GM12878 (cell line): Measurements from ENCODE around the gene ELMOD2. TPM values are rescaled to one million over a fixed set of nuclear protein-coding genes. Genes with fewer than 3 reads are reported as not detected.
A peak's percentile ranks its signal among the peaks of the same experiment; 100 is the strongest.

ENCODE experiments used
- BCL3 ChIP-seq: IDR thresholded peaks from 2 replicates; pipeline ENCODE4 v1.6.1; 2011; ENCODE audit warnings: borderline replicate concordance, low read depth, mild to moderate bottlenecking, moderate library complexity, low read length; ENCODE audit not compliant: insufficient read depth, poor library complexity, severe bottlenecking
- BHLHE40 ChIP-seq, 2 experiments: fragments of 450-650 bp in 1 of 2; IDR thresholded peaks; 2 replicates each; pipeline ENCODE4 v1.6.1; 2011 to 2017; ENCODE audit warnings: low read depth in 2 of 2, borderline replicate concordance in 1 of 2, improper control_type of control experiment in 1 of 2, low read length in 1 of 2, mild to moderate bottlenecking in 1 of 2
- BRCA1 ChIP-seq: IDR thresholded peaks from 2 replicates; pipeline ENCODE4 v1.6.1; 2011; ENCODE audit warnings: low read depth, low read length, improper control_type of control experiment
- CREB1 ChIP-seq: IDR thresholded peaks from 2 replicates; pipeline ENCODE4 v1.6.1; 2012; ENCODE audit warnings: low read depth, mild to moderate bottlenecking, inconsistent platforms
- E2F4 ChIP-seq: IDR thresholded peaks from 2 replicates; pipeline ENCODE4 v1.6.1; 2012; ENCODE audit warnings: low read depth, low read length, improper control_type of control experiment
- EED ChIP-seq: sonication (generic); IDR thresholded peaks from 2 replicates; pipeline ENCODE4 v1.6.1; 2016; ENCODE audit warnings: antibody characterized with exemption, low read depth
- EP300 ChIP-seq, 2 experiments: fragments of 150-350 bp in 1 of 2; IDR thresholded peaks; 2 replicates each; pipeline ENCODE4 v1.6.1; 2011 to 2012; ENCODE audit warnings: low read depth in 2 of 2, low read length in 2 of 2, borderline replicate concordance in 1 of 2, improper control_type of control experiment in 1 of 2, inconsistent platforms in 1 of 2; ENCODE audit not compliant: control insufficient read depth in 1 of 2
- FOXM1 ChIP-seq: IDR thresholded peaks from 2 replicates; pipeline ENCODE4 v1.6.1; 2012; ENCODE audit warnings: low read depth, mild to moderate bottlenecking, inconsistent platforms, low read length, moderate library complexity
- HCFC1 ChIP-seq: fragments of 150-350 bp; IDR thresholded peaks from 2 replicates; pipeline ENCODE4 v1.6.1; 2014; ENCODE audit warnings: low read length
- IKZF1 ChIP-seq: fragments of 450-650 bp; conservative IDR thresholded peaks from 2 replicates; pipeline ENCODE4 v1.6.1; 2017; ENCODE audit warnings: antibody characterized with exemption, mild to moderate bottlenecking
- MTA3 ChIP-seq: IDR thresholded peaks from 2 replicates; pipeline ENCODE4 v1.6.1; 2012; ENCODE audit warnings: low read length, inconsistent platforms, borderline replicate concordance
- MYB ChIP-seq: fragments of 150-350 bp; IDR thresholded peaks from 2 replicates; pipeline ENCODE4 v1.6.1; 2014; ENCODE audit warnings: mild to moderate bottlenecking, low read depth, low read length, borderline replicate concordance
- NFYB ChIP-seq: IDR thresholded peaks from 2 replicates; pipeline ENCODE4 v1.6.1; 2011; ENCODE audit warnings: low read depth, mild to moderate bottlenecking, low read length, improper control_type of control experiment, moderate library complexity; ENCODE audit not compliant: insufficient read depth
- PKNOX1 ChIP-seq: fragments of 450-650 bp; IDR thresholded peaks from 2 replicates; pipeline ENCODE4 v1.6.1; 2016; ENCODE audit warnings: mild to moderate bottlenecking
- POLR2A ChIP-seq: IDR thresholded peaks from 2 replicates; pipeline ENCODE4 v1.6.1; 2011; ENCODE audit warnings: low read depth, mild to moderate bottlenecking, low read length
- SMC3 ChIP-seq: IDR thresholded peaks from 2 replicates; pipeline ENCODE4 v1.6.1; 2011; ENCODE audit warnings: low read length, improper control_type of control experiment, borderline replicate concordance
- SREBF2 ChIP-seq: IDR thresholded peaks from 2 replicates; pipeline ENCODE4 v1.6.1; 2012; ENCODE audit warnings: mild to moderate bottlenecking, low read length
- TARDBP ChIP-seq: IDR thresholded peaks from 2 replicates; pipeline ENCODE4 v1.6.1; 2016; ENCODE audit warnings: borderline replicate concordance
- WRNIP1 ChIP-seq: IDR thresholded peaks from 2 replicates; pipeline ENCODE4 v1.6.1; 2011; ENCODE audit warnings: low read depth, low read length, improper control_type of control experiment, borderline replicate concordance
- ZNF24 ChIP-seq: fragments of 450-650 bp; IDR thresholded peaks from 2 replicates; pipeline ENCODE4 v1.6.1; 2017; ENCODE audit warnings: antibody characterized with exemption, mild to moderate bottlenecking
- ZNF622 ChIP-seq: fragments of 450-650 bp; IDR thresholded peaks from 2 replicates; pipeline ENCODE4 v1.6.1; 2017; ENCODE audit warnings: mild to moderate bottlenecking, inconsistent platforms
- ZSCAN29 ChIP-seq: fragments of 450-650 bp; IDR thresholded peaks from 2 replicates; pipeline ENCODE4 v1.6.1; 2017; ENCODE audit warnings: mild to moderate bottlenecking, moderate library complexity
- polyA plus RNA-seq, 11 experiments: library from polyadenylated mRNA; depleted of rRNA in 4 of 11; unstranded in 6 of 11; stranded (reverse) in 5 of 11; fragments of >200 nt; fragmentation: Nextera tagmentation in 4 of 11; fragmentation: Illumina TruSeq in 1 of 11; extraction: Ambion mirVana in 4 of 11; extraction: Trizol in 1 of 11; gene quantifications; 1 replicate in 1 of 11; 2 replicates in 10 of 11; pipeline versions ENCODE4 v1.2.1 to v1.2.3, GENCODE V29; 2011 to 2016; ENCODE audit warnings: inconsistent platforms in 2 of 11, missing spikeins in 2 of 11, low read depth in 1 of 11
- total RNA-seq, 4 experiments: library from RNA; depleted of rRNA in 3 of 4; stranded (reverse); fragments of >200 nt in 3 of 4; fragmentation: Illumina TruSeq in 1 of 4; extraction: Trizol in 1 of 4; gene quantifications; 2 replicates each; pipeline versions ENCODE4 v1.2.1 to v1.2.3, GENCODE V29; 2013 to 2021
- TF ChIP-seq, protein P1 (sequence below): fragments of 450-650 bp; IDR thresholded peaks from 2 replicates; pipeline ENCODE4 v1.6.1; 2017; ENCODE audit warnings: mild to moderate bottlenecking, low read depth, inconsistent platforms; ENCODE audit not compliant: poor library complexity, severe bottlenecking
- TF ChIP-seq, protein P2 (sequence below): IDR thresholded peaks from 2 replicates; pipeline ENCODE4 v1.6.1; 2012; ENCODE audit warnings: low read length, inconsistent platforms

ELMOD2 gene
- total and polyA plus RNA-seq, 10 of the 15 experiments (the other 5 are each of a cell fraction or from before 2014, with no cell fraction given): 6.5 to 16.7 (median 12.7) TPM

- peak; percentile 54 for TF ChIP-seq IKZF1
- no peak for TF ChIP-seq E2F4
- TF ChIP-seq BHLHE40 (IDR thresholded peaks at IDR 0.05; ENCODE audit: borderline replicate concordance in 1 of 2, low read depth in 2 of 2, low read length in 1 of 2): no peak
- TF ChIP-seq, protein P1, sequence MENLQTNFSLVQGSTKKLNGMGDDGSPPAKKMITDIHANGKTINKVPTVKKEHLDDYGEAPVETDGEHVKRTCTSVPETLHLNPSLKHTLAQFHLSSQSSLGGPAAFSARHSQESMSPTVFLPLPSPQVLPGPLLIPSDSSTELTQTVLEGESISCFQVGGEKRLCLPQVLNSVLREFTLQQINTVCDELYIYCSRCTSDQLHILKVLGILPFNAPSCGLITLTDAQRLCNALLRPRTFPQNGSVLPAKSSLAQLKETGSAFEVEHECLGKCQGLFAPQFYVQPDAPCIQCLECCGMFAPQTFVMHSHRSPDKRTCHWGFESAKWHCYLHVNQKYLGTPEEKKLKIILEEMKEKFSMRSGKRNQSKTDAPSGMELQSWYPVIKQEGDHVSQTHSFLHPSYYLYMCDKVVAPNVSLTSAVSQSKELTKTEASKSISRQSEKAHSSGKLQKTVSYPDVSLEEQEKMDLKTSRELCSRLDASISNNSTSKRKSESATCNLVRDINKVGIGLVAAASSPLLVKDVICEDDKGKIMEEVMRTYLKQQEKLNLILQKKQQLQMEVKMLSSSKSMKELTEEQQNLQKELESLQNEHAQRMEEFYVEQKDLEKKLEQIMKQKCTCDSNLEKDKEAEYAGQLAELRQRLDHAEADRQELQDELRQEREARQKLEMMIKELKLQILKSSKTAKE: peak; percentile 55
- no peak for TF ChIP-seq ZNF622
- TF ChIP-seq FOXM1: peak; percentile 85
- TF ChIP-seq ZSCAN29: no peak
- TF ChIP-seq, protein P2, sequence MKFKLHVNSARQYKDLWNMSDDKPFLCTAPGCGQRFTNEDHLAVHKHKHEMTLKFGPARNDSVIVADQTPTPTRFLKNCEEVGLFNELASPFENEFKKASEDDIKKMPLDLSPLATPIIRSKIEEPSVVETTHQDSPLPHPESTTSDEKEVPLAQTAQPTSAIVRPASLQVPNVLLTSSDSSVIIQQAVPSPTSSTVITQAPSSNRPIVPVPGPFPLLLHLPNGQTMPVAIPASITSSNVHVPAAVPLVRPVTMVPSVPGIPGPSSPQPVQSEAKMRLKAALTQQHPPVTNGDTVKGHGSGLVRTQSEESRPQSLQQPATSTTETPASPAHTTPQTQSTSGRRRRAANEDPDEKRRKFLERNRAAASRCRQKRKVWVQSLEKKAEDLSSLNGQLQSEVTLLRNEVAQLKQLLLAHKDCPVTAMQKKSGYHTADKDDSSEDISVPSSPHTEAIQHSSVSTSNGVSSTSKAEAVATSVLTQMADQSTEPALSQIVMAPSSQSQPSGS: peak; percentile 83
- peak; percentile 86 for TF ChIP-seq BCL3
- TF ChIP-seq PKNOX1: peak; percentile 24; the same call in 1 of the 2 replicates
- TF ChIP-seq WRNIP1: no peak
- peak; percentile 61 for TF ChIP-seq CREB1
- no peak for TF ChIP-seq MYB
- no peak for TF ChIP-seq HCFC1
- TF ChIP-seq EP300 (IDR thresholded peaks at IDR 0.05; ENCODE audit: borderline replicate concordance in 1 of 2, control insufficient read depth in 1 of 2, low read depth in 2 of 2, low read length in 2 of 2): peak in 1 of 2 experiments; percentile 61; a peak in 3 of 4 replicates
- TF ChIP-seq SREBF2: no peak
- TF ChIP-seq ZNF24: no peak; the same call in 1 of the 2 replicates
- TF ChIP-seq NFYB: no peak
- peak; percentile 74; the same call in 1 of the 2 replicates for TF ChIP-seq MTA3
- TF ChIP-seq SMC3: no peak
- TF ChIP-seq EED: peak; percentile 44
- TF ChIP-seq BRCA1: no peak
- no peak for TF ChIP-seq TARDBP
- TF ChIP-seq POLR2A: no peak
Measured at GRCh38 chr4:140556372-140557085, 32.6 kb downstream of the ELMOD2 start (continued).
